A204.1 (cell line): Measurements from ENCODE around the gene NFIC.
"Not testable (repeated sequence)": the region's sequence is repeated elsewhere in the genome, so short reads cannot be mapped to it uniquely, and the experiment has no call there.

Experiments
- FAIRE-seq: peaks from 2 replicates; lab custom pipeline; 2012; peaks lifted over from hg19 to GRCh38; lab: Jason Lieb, UNC

NFIC gene

GRCh38 chr19:3374369-3375112 is 8.2 kb downstream of the NFIC start:
- no peak for FAIRE-seq

DNA sequence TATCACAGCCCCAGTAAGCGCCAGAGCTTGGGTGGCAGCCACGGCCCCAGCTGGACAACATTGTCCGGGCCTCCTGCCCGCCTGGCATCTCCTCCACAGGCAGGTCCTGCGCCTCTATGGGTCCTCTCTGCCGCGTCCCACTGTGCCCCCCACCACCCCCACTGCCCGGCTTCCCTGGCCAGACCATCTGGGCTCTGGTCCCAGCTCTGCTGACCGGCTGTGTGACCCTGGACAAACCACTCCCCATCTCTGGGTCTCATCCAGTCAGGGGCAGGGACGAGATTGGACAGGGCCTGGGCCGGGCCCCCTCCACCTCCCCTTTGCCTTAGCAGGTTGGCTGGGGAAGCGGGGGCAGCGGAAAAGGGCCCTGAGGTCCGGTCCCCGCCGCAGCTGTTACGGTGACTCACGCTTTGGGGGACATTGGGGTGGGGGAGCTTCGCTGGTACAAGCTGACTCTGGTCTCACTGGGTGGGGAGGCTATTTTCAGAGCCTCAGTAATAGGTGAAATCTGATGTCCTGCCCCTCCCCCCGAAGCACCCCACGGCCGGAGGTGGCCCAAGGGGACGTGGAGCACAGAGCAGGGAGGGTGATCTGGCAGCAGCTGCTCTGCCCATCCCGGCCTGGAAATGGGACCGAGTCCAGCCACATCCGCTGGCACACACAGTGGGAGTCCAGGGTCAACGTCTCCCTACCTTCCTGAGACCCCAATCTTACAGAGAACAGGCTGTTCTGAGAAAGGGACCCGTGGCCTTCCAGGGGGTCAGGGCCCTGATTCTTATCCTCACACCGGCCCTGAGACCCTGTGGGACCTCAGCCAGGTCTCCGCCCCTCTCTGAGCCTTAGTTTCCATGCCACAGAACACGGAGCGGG is 9.1 kb downstream of the NFIC start:
- FAIRE-seq, result no peak

DNA sequence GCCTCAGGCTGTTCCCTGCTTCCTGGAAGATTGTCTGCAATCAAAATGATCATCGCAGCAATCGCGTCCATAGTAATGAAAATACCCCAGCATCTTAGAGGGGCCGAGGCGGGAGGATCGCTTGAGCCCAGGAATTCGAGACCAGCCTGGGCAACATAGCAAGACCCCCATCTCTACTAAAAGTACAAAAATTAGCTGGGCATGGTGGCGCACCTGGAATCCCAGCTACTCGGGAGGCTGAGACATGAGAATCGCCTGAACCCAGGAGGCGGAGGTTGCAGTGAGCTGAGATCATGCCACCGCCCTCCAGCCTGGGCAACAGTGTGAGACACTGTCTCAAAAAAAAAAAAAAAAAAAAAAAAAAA is 9.7 kb downstream of the NFIC start:
- not testable (repeated sequence) for FAIRE-seq

GRCh38 chr19:3378352-3379150 is 12.2 kb downstream of the NFIC start:
- no peak for FAIRE-seq

GRCh38 chr19:3380829-3381228 is 14.4 kb downstream of the NFIC start:
- no peak for FAIRE-seq

GRCh38 chr19:3381701-3382372 is 15.5 kb downstream of the NFIC start:
- no peak for FAIRE-seq

DNA sequence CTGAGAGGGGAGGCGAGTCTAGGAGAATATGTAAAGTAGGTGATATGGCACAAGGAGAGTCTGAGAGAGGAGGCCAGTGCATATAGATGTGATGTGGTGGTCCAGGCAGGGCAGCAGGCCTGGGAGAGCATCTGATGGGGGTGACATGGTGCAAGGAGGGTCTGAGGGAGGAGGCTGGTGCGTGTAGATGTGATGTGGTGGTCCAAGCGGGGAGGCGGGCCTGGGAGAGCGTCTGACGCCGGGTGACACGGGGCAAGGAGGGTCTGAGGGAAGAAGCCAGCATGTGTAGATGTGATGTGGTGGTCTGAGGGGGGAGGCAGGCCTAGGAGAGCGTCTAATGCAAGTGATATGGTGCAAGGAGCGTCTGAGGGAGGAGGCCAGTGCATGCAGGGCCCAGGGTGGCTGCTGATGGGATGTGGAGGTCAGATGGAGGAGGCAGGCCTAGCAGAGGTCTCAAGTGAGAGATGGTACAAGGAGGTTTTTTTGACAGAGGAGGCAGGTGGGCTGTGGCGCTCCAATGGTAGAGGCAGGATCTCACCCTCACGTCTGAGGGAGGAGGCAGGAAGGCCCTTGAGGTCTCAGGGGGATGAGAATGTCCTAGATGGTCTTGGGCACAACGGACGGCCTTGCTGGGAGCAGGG is 16.2 kb downstream of the NFIC start:
- FAIRE-seq, result no peak

GRCh38 chr19:3383121-3383722 is 16.8 kb downstream of the NFIC start:
- no peak for FAIRE-seq

DNA sequence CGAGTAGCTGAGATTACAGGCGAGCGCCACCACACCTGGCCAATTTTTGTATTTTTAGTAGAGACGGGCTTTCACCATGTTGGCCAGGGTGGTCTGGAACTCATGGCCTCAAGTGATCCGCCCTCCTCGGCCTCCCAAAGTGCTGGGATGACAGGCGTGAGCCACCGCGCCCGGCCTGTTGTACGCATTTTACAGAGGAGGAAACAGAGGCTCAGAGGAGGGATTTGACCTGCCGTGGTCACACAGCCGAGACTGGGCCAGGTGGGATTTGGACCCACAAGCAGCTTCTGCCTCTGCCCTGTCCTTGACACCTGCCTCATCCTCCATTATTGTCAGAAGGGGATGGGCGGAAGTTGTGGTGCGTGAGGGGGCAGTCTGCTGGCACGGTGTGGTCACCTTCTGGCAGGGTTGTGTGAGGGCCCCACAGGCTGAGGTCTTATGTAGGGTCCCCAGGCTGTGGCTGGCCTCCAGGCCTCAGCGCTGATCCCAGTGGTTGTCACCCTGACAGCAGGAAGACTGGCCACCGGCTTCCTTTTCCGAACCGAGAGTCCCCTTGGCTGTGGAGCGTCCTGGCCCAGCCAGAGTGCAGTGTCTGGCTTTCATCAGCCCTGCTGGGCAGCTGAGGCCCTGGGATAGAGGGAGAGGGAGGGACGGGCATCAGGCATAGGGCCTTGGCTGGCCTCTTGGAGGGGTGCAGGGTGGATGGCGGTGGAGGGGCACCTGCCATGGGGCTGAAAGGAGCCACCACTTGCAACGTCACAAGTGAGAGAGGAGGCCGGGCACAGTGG is 20.3 kb downstream of the NFIC start:
- no peak for FAIRE-seq

DNA sequence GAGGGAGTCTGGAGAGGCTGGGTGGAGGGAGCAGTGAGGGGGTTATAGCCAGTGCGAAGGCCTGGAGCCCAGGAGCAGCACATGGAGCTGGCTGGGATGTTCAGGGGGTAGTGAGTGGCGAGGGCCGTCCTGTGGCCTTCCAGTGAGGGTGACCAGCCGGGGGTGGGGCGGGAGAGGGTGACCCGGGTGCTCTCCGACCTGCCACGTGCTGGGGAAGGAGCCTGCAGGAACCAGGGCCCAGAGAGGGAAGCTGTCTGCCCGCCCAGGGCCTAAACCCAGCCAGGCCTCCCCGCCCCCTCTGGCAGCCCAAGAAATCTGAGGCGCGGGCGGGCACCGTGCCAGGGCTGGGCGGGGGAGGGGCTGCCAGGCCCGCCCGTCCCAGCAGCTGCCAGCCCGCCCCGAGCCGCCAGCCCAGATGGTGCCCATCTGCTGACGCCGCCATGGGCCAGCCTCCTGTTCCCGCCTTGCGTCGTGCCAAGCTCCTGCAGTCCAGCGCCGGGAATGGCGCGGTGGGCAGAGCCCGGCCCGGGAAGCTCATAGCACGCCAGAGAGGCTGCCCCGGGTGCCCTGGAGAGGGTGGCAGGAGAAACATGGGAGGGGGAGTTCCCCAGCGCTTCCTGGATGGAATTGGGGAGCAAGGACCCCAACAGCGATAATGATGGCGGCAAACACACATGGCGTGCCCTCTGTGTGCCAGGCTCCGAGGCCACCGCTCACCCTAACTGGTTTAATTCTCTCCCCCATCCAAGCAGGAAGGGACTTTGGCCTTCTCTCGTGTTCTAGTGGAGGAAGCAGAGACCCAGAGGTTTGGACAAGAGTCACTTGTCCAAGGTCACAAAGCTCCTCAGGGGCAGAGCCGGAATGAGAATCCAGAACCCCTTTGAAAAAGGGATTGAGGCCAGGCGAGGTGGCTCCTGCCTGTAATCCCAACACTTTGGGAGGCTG is 21.5 kb downstream of the NFIC start:
- no peak for FAIRE-seq

- no peak for FAIRE-seq
Measured at GRCh38 chr19:3389446-3389778, 23.0 kb downstream of the NFIC start.

- no peak for FAIRE-seq
Measured at GRCh38 chr19:3389876-3390371, 23.5 kb downstream of the NFIC start.

- FAIRE-seq, result not testable (repeated sequence)
Measured at GRCh38 chr19:3391911-3392310, 25.5 kb downstream of the NFIC start.

- FAIRE-seq, result no peak
Measured at GRCh38 chr19:3392480-3392879, 26.1 kb downstream of the NFIC start.

DNA sequence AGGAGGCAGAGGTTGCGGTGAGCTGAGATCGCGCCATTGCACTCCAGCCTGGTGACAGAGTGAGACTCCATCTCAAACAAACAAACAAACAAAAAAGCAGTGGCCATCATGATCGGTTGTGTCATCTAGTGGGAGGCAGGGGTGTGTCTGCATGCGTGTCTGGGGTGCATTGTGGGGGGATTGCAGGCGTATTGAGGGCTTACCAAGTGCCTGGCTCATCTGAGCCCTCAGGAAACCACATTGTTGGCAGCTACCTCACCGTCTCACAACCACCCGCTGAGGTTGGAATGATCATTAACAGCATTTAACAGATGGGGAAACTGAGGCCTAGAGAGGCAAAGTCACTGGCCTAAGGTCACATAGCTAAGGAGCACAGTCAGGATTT is 30.5 kb downstream of the NFIC start:
- FAIRE-seq, result no peak

GRCh38 chr19:3397266-3398022 is 31.1 kb downstream of the NFIC start:
- FAIRE-seq, result no peak

DNA sequence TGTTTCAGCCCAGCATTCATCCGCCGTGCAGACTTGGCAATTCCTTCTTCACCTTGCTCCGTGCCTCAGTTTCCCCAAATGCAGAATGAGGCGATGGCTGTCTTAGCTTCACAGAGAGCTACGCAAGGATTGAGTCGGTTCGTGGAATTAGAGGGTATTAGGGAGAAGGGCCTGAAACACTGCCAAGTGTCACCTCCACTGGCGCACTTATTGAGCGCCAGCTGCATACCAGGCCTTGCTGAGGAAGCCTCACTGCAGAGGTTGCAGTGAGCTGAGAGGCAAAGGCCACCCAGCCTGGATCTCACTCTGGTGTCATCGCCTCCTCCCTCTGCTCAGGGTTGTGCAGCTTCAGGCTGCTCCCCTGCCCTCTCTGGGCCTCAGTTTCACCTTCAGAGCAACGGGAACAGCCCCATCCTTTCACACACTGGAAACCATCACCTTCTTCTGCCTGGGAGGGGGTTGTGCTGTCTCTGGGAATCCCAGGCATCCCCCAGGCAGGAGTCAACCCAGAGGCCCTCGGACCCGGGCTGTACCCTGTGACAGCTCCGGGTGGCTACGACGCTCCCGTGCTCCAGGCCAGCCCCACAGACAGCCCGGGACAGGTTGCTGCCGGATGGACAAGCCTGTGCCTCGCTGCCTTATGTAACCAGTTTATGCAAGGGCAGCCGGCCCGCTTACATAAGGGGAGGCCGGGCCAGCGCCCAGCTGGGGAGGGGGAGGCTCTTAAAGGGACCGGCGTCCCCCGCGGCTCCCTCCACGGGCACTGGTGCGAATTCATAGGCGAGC is 31.9 kb downstream of the NFIC start:
- no peak for FAIRE-seq

GRCh38 chr19:3398900-3399278 is 32.5 kb downstream of the NFIC start:
- FAIRE-seq, result no peak
